IPS-NIHi7 (cell line): ENCODE data around the gene STRBP.
"Not testable (repeated sequence)": the region's sequence is repeated elsewhere in the genome, so short reads cannot be mapped to it uniquely, and the experiment has no call there.

Experiments
- DNase-seq: peaks from one replicate; pipeline ENCODE4 v3.0.0; 2012; ENCODE audit warnings: mixed read lengths; ENCODE audit errors: extremely low spot score

STRBP gene

GRCh38 chr9:123191680-123192079 is 76.7 kb downstream of the STRBP start:
- DNase-seq = no peak

- DNase-seq = no peak
These were observed 77.1 kb downstream of the STRBP start for GRCh38 chr9:123191260-123191659.

DNA sequence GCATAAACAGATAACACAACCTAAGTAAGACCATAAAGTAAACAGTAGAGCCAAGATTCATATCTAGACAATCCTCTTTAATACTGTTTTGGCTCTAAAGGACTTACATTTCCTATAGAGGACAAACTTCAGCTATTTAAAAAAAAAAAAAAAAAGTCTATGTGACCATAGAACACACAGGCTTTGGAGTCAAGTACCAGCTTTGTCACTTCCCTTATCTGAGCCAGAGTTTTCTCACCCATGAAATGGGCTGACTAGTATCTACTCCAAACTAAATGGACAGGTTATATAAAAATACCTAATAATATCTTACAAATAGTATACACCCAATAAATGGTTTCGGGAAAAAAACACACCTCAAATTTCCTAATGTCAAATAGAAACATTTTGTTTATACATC is 81.3 kb downstream of the STRBP start:
- DNase-seq = no peak

GRCh38 chr9:123186029-123186428 is 82.4 kb downstream of the STRBP start:
- not testable (repeated sequence) for DNase-seq

DNA sequence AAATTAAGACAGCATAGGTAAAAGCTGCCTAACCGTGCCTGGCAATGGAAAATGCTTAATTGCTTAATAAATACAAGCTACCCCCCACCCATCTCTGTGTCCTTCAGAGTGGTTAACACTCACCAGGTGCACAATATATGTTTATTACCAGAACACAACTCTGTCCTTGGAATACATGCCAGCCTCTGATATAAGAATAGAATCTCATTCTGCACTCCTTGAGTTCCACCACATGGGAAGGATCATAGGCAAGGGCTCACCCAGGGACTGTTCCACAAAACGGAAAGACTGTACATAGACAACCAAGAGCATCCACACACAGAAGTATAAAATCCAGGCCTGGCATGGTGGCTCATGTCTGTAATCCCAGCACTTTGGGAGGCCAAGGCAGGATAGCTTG is 91.4 kb downstream of the STRBP start:
- DNase-seq = no peak

DNA sequence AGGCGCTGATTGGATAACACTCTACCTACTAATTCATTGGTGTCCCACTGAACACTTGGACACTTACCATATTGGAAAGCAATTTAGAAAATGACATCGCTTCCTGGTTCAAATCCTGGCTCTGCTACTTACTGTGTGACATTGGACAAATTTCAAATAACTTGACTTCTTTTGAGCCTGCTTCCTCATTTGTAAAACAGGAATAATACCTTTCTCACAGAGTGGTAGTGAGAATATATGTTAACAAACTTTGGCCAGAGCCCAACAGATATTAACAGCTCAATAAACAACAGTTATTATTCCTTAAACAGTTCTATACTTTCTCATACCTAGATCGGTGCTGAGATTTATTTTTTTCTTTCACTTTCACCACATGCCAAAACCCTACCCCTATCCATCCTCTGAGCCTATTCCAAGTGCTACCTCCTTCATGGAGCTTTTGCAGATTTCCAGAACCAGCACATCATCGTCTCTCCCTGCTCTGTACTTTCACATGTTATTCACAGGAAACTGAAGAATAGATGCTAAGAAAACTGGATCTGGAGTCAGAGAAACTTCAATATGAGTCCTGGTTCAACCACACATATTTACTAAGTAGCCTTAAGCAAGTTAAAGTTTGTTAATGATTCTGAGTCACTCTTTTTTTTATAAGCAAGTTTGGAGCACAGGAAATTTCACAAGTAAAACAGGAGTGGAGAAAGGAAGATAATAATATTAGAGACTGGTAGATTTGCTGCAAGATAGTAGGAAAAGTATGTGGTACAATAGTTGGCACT is 92.3 kb downstream of the STRBP start:
- no peak for DNase-seq

DNA sequence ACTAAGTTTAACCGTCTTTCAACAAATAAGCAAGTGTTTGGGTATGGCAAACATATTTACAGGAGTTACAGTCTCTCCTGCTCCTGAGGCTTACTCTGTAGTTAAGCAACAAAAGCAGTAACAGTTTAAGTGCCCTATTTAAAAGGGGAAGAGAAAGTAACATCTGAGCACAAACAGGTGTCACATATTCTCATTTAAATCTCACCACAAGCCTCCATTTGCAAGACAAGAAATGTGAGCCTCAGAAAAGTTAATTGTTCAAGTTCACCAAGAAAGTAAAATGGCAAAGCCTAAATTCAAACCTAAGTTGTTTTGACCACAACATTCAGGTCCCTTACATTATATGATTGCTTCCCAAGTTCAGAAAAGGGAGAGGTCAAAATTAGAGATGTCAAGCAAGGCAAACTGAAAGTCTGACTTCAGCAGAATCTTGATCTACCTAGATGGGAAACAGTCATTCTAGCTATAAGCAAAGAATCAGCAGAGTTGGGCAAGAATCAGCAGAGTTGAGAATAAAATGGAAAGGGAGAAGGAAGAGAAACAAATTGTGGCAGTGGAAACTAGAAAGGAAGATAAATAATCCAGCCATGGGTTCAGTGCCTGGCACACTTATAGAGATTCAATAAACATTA is 93.4 kb downstream of the STRBP start:
- DNase-seq = peak; percentile 31

DNA sequence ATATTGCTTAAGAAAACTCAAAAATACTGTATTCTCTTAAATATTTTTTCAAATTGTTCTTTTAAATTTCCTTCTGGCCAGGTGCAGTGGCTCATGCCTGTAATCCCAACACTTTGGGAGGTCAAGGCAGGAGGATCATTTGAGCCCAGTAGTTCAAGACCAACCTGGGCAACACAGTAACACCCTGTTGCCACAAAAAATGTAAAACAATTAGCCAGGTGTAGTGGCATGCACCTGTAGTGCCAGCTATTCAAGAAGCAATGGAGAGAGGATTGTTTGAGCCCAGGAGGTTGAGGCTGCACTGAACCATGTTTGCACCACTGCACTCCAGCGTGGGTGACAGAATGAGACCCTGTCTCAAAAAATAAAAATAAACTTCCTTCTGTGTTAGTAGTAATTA is 94.3 kb downstream of the STRBP start:
- no peak for DNase-seq

GRCh38 chr9:123169926-123170325 is 98.5 kb downstream of the STRBP start:
- DNase-seq = no peak

DNA sequence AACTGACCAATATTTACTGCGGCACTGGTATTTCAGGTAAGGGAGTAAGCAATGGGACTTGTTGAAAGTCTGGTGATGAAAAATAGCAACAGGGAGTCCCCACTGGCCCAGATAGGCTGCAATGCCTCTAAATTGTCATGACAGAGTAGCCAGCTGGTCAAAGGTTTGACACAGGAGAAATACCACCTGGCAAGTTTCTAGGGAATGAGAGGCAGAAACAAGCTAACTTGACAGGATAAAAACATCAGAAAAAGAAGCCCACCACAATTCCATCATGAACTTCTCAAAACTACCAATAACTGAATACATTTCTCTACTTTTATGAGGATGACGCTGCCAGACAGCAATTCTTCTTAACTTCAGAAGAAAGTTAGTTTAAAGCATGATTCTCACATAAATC is 99.8 kb downstream of the STRBP start:
- DNase-seq = no peak

DNA sequence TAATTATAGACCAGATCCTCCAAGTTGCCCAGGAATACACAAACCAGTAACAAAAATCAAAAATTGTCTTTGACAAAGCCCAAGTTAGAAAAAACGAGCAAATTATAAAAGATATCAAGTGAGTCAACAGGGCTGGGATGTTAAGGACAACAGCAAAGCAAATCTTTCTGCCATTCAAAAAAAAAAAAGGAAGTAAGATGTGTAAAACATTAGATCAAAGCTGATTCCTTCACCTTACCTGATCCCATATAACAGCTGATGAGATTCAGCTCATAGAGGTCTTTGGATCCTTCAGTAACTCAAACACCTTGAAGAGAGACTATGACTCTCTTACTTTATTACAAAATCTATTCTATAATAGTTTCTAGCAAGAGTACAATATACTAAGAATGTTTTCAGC is 100.9 kb downstream of the STRBP start:
- DNase-seq = no peak

DNA sequence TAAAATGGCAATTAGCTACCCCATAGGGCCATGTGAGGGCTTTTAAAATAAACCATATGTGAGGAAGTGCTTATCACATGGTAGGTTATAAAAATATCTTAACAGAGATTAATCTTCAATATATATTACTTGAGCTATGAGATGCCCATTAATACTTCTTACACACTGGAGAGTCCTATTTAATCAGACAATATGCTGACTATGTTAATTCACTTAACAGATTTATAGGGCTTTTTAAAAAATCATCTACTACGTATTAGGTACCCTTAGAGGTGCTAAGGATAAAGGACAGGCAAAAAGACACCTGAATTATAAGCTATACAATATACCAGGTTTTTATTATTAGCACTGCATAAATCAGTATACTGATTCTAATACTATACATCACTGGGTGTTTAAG is 102.6 kb downstream of the STRBP start:
- DNase-seq = no peak

DNA sequence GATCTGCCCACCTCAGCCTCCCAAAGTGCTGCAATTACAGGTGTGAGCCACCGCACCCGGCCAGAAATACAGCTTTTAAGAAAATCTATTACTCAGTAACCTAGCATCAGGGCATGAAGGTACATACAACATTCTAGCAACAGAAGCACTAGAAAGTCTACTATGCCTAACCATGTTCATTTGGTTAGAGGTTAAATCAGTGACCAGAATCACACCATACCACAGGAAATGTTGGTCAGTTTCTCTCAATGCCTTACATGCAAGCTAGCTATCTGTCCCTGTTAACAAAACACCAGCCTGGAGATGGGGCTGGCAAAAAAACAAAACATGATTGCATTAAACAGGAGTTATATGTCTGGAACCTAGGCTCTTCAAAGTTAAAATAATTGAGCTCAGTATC is 104.1 kb downstream of the STRBP start:
- DNase-seq = no peak

GRCh38 chr9:123162791-123163345 is 105.5 kb downstream of the STRBP start:
- DNase-seq = no peak

DNA sequence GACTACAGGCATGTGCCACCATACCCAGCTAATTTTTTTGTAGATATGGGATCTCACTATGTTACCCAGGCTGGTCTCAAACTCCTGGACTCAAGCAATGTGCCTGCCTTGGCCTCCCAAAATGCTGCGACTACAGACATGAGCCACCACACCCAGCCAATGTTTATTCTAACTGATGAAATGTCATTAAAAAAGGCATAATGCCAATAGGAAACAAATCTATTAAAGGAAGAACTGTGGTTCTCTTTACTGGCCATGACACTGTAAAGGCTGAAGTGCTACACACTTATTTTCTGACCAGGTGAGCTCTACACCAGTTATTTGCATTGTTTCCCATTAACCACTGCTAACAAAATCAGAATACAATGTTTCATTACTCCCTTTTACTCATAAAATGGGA is 106.0 kb downstream of the STRBP start:
- no peak for DNase-seq

DNA sequence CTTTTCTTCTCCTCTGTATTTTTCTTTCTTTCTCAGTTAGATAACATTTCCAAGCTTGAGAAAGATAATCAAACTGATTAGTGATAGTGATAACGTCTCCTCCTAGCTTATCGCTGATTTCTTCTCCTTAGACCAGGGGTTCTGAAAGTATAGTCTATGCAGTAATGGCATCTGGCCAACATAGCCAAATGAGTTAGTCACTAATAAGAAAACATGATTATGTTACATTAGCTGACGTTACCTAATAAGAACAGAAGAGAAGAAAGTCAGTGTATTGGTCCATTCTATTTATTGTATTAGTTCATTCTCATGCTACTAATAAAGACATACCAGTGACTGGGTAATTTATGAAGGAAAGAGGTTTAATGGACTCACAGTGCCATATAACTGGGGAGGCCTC is 111.2 kb downstream of the STRBP start:
- no peak for DNase-seq

GRCh38 chr9:123150708-123151503 is 117.5 kb downstream of the STRBP start:
- DNase-seq = no peak

GRCh38 chr9:123149067-123149466 is 119.3 kb downstream of the STRBP start:
- DNase-seq = no peak

DNA sequence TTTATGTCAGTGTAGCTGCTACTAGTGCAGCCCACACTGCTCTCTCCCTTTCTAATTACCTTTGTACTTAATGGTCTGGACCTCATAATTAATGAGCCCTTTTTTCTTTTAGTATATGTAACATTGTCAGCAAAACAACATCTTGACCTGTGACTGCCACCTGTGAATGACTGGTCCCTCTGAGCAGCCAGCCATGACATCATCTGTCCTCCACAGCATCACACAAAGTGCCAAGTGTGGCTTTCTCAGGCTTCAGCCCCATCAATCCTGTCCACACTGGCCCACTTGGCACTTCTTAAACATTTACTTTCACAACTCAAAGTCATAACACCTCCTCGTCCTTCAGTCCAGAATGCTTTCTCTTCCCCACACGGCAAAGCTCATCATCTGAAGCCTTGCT is 130.2 kb downstream of the STRBP start:
- DNase-seq = no peak

DNA sequence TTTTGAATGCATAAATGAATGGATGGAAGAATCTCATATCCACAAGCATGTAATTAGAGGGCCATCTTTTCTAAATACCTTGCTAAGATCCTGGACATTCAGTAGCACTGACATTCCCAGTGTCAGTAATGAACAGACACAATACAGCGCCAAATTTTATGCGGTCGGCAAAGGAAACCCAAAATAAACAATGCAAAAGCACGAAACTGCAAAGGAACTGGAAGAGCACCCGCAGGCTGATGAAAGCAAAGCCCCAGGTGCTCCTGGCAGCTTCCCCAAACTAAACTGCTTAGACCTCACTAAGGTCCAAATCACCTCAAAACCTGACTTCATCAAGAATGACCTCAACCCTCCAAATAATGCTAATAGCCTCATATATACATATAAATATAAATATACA is 133.0 kb downstream of the STRBP start:
- DNase-seq = no peak

DNA sequence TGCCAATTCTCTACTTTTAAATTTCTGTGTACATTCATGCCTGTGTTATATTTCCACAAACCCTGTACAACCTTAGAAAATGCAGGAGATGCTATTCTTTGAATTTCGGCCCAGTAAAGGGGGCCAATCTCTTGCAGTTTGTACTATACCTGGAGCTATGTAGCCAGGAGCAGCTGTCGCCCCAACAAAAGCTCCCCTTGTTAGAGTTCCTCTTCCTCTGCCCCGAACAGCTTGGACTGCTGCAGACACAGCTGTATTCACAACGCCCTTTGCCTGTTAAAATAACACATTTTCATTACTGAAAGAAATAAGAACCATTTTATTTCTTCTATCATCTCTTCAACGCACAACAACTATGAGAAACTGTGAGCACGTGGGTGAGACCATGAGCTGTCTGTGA is 135.7 kb downstream of the STRBP start:
- no peak for DNase-seq

DNA sequence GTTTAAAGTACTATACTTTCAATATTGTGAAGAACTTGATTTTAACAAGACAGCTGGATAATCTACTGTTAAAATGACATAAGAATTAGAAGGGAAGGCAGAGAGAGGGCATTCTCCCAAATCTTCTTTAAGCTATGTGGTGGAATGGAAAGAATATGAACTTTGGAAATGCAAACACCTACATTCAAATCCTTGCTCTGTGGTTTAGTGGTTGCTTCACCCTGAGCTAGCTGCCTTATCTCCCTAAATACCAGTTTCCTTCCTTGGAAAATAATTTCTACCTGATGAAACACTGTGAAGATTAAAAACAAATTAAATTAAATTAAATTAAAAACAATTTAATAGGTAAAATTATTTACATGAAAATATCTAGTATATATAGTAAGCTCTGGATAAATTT is 136.4 kb downstream of the STRBP start:
- DNase-seq = no peak

DNA sequence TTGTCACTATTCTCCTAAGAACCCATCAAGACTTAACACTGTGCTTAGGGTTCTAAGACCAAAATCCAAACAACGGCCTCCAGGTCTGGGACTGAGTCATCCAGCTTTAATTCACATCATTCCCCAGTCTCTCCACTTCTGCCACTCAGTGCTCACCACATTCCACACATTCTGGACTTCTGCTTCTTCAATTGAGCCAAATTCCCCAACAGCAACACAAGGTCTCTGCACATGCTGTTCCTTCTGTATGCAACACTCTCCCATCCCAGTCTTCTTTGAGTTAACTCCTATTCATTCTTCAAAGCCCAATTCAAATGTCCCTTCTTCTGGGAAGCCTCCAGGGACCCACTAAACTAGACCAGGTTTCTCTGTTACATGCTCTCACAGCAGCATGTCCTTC is 137.1 kb downstream of the STRBP start:
- no peak for DNase-seq
